Adrenal gland (tissue), 5 donors: ENCODE data around the gene CNTN4.

Experiments
- CTCF ChIP-seq, 6 experiments: fragments of 450-650 bp in 4 of 6; fragments of 200-600 bp in 2 of 6; sonication (generic) in 1 of 6; IDR thresholded peaks; 1 replicate in 5 of 6; 2 replicates in 1 of 6; pipeline versions ENCODE4 v1.5.1 to v1.8.0; 2016 to 2021; ENCODE audit warnings: antibody characterized with exemption in 6 of 6, mild to moderate bottlenecking in 2 of 6, moderate library complexity in 1 of 6
- POLR2A ChIP-seq, 2 donors: fragments of 450-650 bp; IDR thresholded peaks; one replicate each; pipeline ENCODE4 v1.6.1; 2017; ENCODE audit warnings: antibody characterized with exemption in 2 of 2, mild to moderate bottlenecking in 2 of 2, moderate library complexity in 1 of 2
- donor health status: DM: no; HTN: no; CAD: no.

GRCh38 chr3:2506776-2507175 lies 408.1 kb downstream of the CNTN4 start:
- TF ChIP-seq CTCF (IDR thresholded peaks at IDR 0.05) (no peak), POLR2A (IDR thresholded peaks at IDR 0.05) (no peak)
